Tibial artery (tissue), 4 donors: ENCODE data around the gene PNRC1.

Source experiments
- DNase-seq, 2 donors: peaks; one replicate each; pipeline ENCODE4 v3.0.0-alpha.2; 2019
- H3K27ac ChIP-seq, 2 donors: fragments of 200-600 bp; sonication (generic) in 1 of 2; 1 replicate in 1 of 2; 2 replicates in 1 of 2; pipeline ENCODE4 v1.5.1; 2018 to 2019; ENCODE audit warnings: mild to moderate bottlenecking in 1 of 2
- H3K27me3 ChIP-seq, 2 donors: fragments of 200-600 bp; sonication (generic) in 1 of 2; one replicate each; pipeline versions ENCODE4 v1.5.1 to v1.6.0; 2016 to 2019
- H3K36me3 ChIP-seq, 3 donors: fragments of 200-600 bp; sonication (generic) in 2 of 3; one replicate each; pipeline ENCODE4 v1.5.1; 2016 to 2019; ENCODE audit warnings: mild to moderate bottlenecking in 2 of 3
- H3K4me1 ChIP-seq, 4 donors: fragments of 200-600 bp; sonication (generic) in 2 of 4; 1 replicate in 3 of 4; 2 replicates in 1 of 4; pipeline ENCODE4 v1.5.1; 2016 to 2019
- H3K4me3 ChIP-seq, 2 donors: fragments of 200-600 bp; sonication (generic) in 1 of 2; 1 replicate in 1 of 2; 2 replicates in 1 of 2; pipeline ENCODE4 v1.5.1; 2018 to 2019; ENCODE audit warnings: mild to moderate bottlenecking in 2 of 2
- H3K9me3 ChIP-seq, 3 donors: fragments of 200-600 bp; sonication (generic) in 1 of 3; one replicate each; pipeline ENCODE4 v1.5.1; 2016 to 2019
- CTCF ChIP-seq, 2 experiments: fragments of 200-600 bp in 1 of 2; fragments of 450-650 bp in 1 of 2; IDR thresholded peaks; one replicate each; pipeline ENCODE4 v1.5.1; 2017 to 2019; ENCODE audit warnings: antibody characterized with exemption in 2 of 2, mild to moderate bottlenecking in 1 of 2, moderate library complexity in 1 of 2
- intact Hi-C: fragments of 100-400 bp; cut with DNase I; formaldehyde crosslinking; loops from one replicate; pipeline ENCODE4 v1.15.0; 2023; ENCODE audit warnings: low total_unique reads

The PNRC1 gene

GRCh38 chr6:89050697-89051096, 29.9 kb upstream of the PNRC1 start:
- Histone ChIP-seq H3K4me1 (peaks cover 0 to 10% (median 6%) of the 10 kb centered on the region in 4 donors), H3K27ac (no peak overlapping the region), H3K4me3 (no peak overlapping the region), H3K36me3 (no peaks in the 10 kb centered on the region), H3K9me3 (no peaks in the 10 kb centered on the region), H3K27me3 (no peaks in the 10 kb centered on the region)
- TF ChIP-seq CTCF (IDR thresholded peaks at IDR 0.05), result no peak
- no peak for DNase-seq
- intact Hi-C loops, result no loop called here

- Histone ChIP-seq H3K27me3 (no peaks in the 10 kb centered on the region), H3K36me3 (no peaks in the 10 kb centered on the region), H3K9me3 (no peaks in the 10 kb centered on the region), H3K4me1 (peaks cover 0 to 10% (median 6%) of the 10 kb centered on the region in 4 donors), H3K4me3 (no peak overlapping the region), H3K27ac (no peak overlapping the region)
- DNase-seq, result no peak
- no peak for TF ChIP-seq CTCF (IDR thresholded peaks at IDR 0.05)
- intact Hi-C loops, result no loop called here
These were observed 28.9 kb upstream of the PNRC1 start for GRCh38 chr6:89051676-89052075.

GRCh38 chr6:89054208-89054607, 26.3 kb upstream of the PNRC1 start:
- Histone ChIP-seq H3K27me3 (no peaks in the 10 kb centered on the region), H3K36me3 (no peaks in the 10 kb centered on the region), H3K4me1 (peaks cover 0 to 10% (median 6%) of the 10 kb centered on the region in 4 donors), H3K27ac (no peak overlapping the region), H3K4me3 (no peak overlapping the region), H3K9me3 (no peaks in the 10 kb centered on the region)
- intact Hi-C loops, result no loop called here
- no peak for DNase-seq
- no peak for TF ChIP-seq CTCF (IDR thresholded peaks at IDR 0.05)

- no peak for TF ChIP-seq CTCF (IDR thresholded peaks at IDR 0.05)
These were observed 22.8 kb upstream of the PNRC1 start for GRCh38 chr6:89057759-89058158.

GRCh38 chr6:89058627-89059026, 21.9 kb upstream of the PNRC1 start:
- intact Hi-C loops, result no loop called here
- no peaks in the 10 kb centered on the region for H3K9me3 ChIP-seq
- no peak for TF ChIP-seq CTCF (IDR thresholded peaks at IDR 0.05)
- no peak overlapping the region for H3K4me3 ChIP-seq
- no peak overlapping the region for H3K27ac ChIP-seq
- H3K4me1 ChIP-seq, result no peaks in the 10 kb centered on the region
- DNase-seq, result no peak
- no peaks in the 10 kb centered on the region for H3K36me3 ChIP-seq
- no peaks in the 10 kb centered on the region for H3K27me3 ChIP-seq

More at GRCh38 chr6:89057759-89058158, 22.8 kb upstream of the PNRC1 start:
- no peak for DNase-seq
- H3K4me1 ChIP-seq, result no peaks in the 10 kb centered on the region
- no peaks in the 10 kb centered on the region for H3K27me3 ChIP-seq
- intact Hi-C loops, result no loop called here
- H3K4me3 ChIP-seq, result no peak overlapping the region
- no peak overlapping the region for H3K27ac ChIP-seq
- no peaks in the 10 kb centered on the region for H3K36me3 ChIP-seq
- no peaks in the 10 kb centered on the region for H3K9me3 ChIP-seq

- no peak for DNase-seq
These were observed 21.3 kb upstream of the PNRC1 start for GRCh38 chr6:89059227-89059626.

More at GRCh38 chr6:89059227-89059626, 21.3 kb upstream of the PNRC1 start:
- TF ChIP-seq CTCF (IDR thresholded peaks at IDR 0.05), result no peak
- no peaks in the 10 kb centered on the region for H3K9me3 ChIP-seq
- H3K4me1 ChIP-seq, result no peaks in the 10 kb centered on the region
- H3K4me3 ChIP-seq, result no peak overlapping the region
- no peaks in the 10 kb centered on the region for H3K27me3 ChIP-seq
- intact Hi-C loops, result no loop called here
- H3K36me3 ChIP-seq, result no peaks in the 10 kb centered on the region
- no peak overlapping the region for H3K27ac ChIP-seq
